ENCODE results near the gene NOP53. TPM values are rescaled to one million over a fixed set of nuclear protein-coding genes. Genes with fewer than 3 reads are reported as not detected.
"Not testable (repeated sequence)": the region's sequence is repeated elsewhere in the genome, so short reads cannot be mapped to it uniquely, and the experiment has no call there.

NOP53 gene
- total RNA-seq, 6 experiments from 2014 or later: 73.6 to 105 (median 79.4) TPM

DNA sequence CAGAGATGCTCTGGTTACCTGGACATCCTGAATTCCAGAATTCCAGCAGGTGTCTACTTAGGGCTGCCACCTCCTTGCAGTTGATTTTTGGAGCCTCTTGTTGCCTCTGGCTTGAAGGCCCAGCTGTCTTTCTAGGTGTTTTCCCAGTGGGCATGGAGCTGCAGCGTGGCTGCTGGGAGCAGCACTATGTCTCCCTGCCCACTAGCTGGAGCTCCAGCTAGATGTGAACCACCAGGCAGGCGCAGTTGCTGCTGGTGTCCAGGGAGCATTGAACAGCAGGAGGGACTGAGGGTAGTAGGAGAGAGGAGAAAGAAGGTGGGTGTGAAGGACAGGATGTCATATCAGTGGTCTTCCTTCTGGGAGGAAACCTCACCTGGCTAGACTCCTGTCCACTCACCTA lies 23.3 kb downstream of the NOP53 start:
- Histone ChIP-seq H3K27me3 (no peaks in the 10 kb centered on the region), H3K4me3 (no peak overlapping the region), H3K4me1 (no peaks in the 10 kb centered on the region), H3K27ac (no peak overlapping the region), H3K9me3 (no peaks in the 10 kb centered on the region), H3K36me3 (no peaks in the 10 kb centered on the region)
- TF ChIP-seq, protein P1, sequence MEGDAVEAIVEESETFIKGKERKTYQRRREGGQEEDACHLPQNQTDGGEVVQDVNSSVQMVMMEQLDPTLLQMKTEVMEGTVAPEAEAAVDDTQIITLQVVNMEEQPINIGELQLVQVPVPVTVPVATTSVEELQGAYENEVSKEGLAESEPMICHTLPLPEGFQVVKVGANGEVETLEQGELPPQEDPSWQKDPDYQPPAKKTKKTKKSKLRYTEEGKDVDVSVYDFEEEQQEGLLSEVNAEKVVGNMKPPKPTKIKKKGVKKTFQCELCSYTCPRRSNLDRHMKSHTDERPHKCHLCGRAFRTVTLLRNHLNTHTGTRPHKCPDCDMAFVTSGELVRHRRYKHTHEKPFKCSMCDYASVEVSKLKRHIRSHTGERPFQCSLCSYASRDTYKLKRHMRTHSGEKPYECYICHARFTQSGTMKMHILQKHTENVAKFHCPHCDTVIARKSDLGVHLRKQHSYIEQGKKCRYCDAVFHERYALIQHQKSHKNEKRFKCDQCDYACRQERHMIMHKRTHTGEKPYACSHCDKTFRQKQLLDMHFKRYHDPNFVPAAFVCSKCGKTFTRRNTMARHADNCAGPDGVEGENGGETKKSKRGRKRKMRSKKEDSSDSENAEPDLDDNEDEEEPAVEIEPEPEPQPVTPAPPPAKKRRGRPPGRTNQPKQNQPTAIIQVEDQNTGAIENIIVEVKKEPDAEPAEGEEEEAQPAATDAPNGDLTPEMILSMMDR (IDR thresholded peaks at IDR 0.05): no peak
- no peak for TF ChIP-seq POLR2A (IDR thresholded peaks at IDR 0.05)
- intact Hi-C loops (cut with DNase I): no loop called here
- no peak for ATAC-seq
- WGBS (ENCODE audit: insufficient coverage, low coverage, low lambda C conversion rate, missing lambda C conversion rate): no CpG with 5 or more reads among the region's 2 CpGs
- DNase-seq: no peak

DNA sequence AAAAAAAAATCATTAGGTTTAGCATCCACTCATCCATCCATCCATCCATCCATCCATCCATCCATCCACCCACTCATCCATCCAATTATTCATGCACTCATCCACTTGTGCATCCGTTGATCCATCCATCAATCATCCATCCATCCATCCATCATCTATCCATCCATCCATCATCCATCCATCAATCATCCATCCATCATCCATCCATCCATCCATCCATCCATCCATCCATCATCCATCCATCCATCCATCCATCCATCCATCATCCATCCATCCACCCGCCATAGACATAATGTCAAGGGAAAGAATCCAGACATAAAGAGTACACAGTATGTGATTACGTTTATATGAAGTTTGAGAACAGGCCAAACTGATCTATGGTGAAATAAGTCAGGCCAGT lies 24.2 kb downstream of the NOP53 start:
- ATAC-seq (no peak), DNase-seq (no peak)
- WGBS (ENCODE audit: insufficient coverage, low coverage, low lambda C conversion rate, missing lambda C conversion rate): 83% methylated on average over 3 of the region's 3 CpGs
- H3K36me3 ChIP-seq: no peaks in the 10 kb centered on the region
- intact Hi-C loops (cut with DNase I): no loop called here
- no peak overlapping the region for H3K27ac ChIP-seq
- no peaks in the 10 kb centered on the region for H3K27me3 ChIP-seq
- TF ChIP-seq, protein P1 (IDR thresholded peaks at IDR 0.05): no peak
- TF ChIP-seq POLR2A (IDR thresholded peaks at IDR 0.05): no peak
- H3K9me3 ChIP-seq: no peaks in the 10 kb centered on the region
- no peaks in the 10 kb centered on the region for H3K4me1 ChIP-seq
- H3K4me3 ChIP-seq: no peak overlapping the region

DNA sequence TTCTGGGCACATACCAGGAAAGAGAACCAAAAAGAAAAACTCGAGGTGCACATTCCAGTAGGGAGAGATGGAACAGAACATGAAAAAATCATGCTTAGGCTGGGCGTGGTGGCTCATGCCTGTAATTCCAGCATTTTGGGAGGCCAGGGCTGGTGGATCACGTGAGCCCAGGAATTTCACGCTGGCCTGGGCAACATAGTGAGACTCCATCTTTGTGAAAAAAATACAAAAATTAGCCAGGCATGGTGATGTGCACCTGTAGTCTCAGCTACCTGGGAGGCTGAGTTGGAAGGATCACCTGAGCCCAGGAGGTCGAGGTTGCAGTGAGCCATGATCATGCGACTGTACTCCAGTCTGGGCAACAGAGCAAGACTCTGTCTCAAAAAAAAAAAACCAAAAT lies 25.9 kb downstream of the NOP53 start:
- H3K27me3 ChIP-seq; H3K4me1 ChIP-seq; DNase-seq; H3K27ac ChIP-seq; ATAC-seq; H3K36me3 ChIP-seq; H3K9me3 ChIP-seq; intact Hi-C loops (cut with DNase I); H3K4me3 ChIP-seq: not testable (repeated sequence)
- WGBS (ENCODE audit: insufficient coverage, low coverage, low lambda C conversion rate, missing lambda C conversion rate): 58% methylated on average over 4 of the region's 6 CpGs

DNA sequence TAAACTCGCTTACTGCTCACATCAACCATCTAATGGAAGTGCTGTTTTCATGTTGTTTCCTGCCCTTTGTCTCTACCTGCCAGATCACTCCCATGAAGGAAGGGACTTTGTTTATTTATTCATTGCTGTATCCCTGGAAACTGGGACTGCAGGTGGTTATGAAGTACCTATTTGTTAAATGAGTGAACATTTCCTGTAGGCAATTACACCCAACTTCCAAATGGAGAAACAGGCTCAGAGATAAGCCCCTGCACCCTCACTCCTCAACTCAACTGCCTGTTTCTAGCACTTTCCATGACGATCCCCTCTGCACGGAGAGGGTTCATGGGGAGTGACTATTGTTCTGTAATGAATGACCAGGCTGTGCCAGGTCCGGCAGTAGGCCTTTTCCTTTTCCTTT lies 31.2 kb downstream of the NOP53 start:
- TF ChIP-seq POLR2A (IDR thresholded peaks at IDR 0.05): no peak
- TF ChIP-seq, protein P1 (IDR thresholded peaks at IDR 0.05): no peak
- intact Hi-C loops (cut with DNase I): no loop called here
- 29% methylated on average over 3 of the region's 4 CpGs for WGBS (ENCODE audit: insufficient coverage, low coverage, low lambda C conversion rate, missing lambda C conversion rate)
- Histone ChIP-seq H3K9me3 (no peaks in the 10 kb centered on the region), H3K36me3 (peaks cover 0 to 3% (median under 1%) of the 10 kb centered on the region in 4 donors), H3K27me3 (no peaks in the 10 kb centered on the region), H3K27ac (no peak overlapping the region), H3K4me3 (no peak overlapping the region), H3K4me1 (peaks cover 0 to 19% (median 0%) of the 10 kb centered on the region in 4 donors)
- DNase-seq (no peak), ATAC-seq (peak in 3 of 4 donors; percentile 12 to 41 (median 30))

DNA sequence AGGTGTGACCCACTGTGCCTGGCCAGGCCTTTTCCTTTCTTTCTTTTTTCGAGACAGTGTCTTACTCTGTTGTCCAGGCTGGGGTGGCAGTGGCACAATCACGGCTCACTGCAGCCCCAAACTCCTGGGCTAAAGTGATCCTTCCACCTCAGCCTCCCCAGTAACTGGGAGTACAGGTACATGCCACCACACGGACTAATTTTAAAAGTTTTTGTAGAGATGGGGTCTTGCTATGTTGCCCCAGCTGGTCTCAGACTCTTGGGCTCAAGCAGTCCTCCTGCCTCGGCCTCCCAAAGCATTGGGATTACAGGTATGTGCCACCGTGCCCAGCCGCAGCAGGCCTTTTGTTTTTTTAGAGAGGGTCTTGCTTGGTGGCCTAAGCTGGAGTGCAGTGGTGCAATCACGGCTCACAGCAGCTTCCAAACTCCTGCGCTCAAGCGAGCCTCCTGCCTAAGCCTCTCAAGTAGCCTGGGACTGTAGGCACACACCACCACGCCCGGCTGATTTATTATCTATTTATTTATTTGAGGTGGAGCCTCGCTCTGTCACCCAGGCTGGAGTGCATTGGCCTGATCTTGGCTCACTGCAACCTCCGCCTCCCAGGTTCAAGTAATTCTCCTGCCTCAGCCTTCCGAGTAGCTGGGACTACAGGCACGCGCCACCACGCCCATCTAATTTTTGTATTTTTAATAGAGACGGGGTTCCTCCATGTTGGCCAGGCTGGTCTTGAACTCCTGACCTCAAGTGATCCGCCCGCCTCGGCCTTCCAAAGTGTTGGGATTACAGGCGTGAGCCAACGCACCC lies 32.1 kb downstream of the NOP53 start:
- DNase-seq; intact Hi-C loops (cut with DNase I); H3K9me3 ChIP-seq; H3K36me3 ChIP-seq; H3K27me3 ChIP-seq; ATAC-seq: not testable (repeated sequence)
- H3K27ac ChIP-seq: peak overlapping the region; percentile 98 to 99 (median 98)
- H3K4me1 ChIP-seq: peaks cover 0 to 27% (median 0%) of the 10 kb centered on the region in 4 donors
- WGBS (ENCODE audit: insufficient coverage, low coverage, low lambda C conversion rate, missing lambda C conversion rate): 69% methylated on average over 18 of the region's 23 CpGs
- peak overlapping the region; percentile 72 to 93 (median 90) for H3K4me3 ChIP-seq

Measured in right lobe of liver (tissue), 6 donors.